Memory B cell (primary cell): ENCODE data around the gene L3HYPDH.

Experiments
- ATAC-seq: fragments of 150-1000 bp; cut with Tn5 transposase; 2 replicates; pipeline ENCODE4 v1.10.0; 2021; ENCODE audit warnings: low read depth, mild to moderate bottlenecking, moderate library complexity
- DNase-seq, 2 donors: peaks; one replicate each; pipeline ENCODE4 v3.0.0; 2022; ENCODE audit warnings: low spot score in 2 of 2
- H3K27ac Mint-ChIP-seq: one replicate; pipeline ENCODE4 v1.8.0; 2022; ENCODE audit warnings: mild to moderate bottlenecking, moderate library complexity, mixed read lengths
- H3K27me3 Mint-ChIP-seq: one replicate; pipeline ENCODE4 v1.8.0; 2022; ENCODE audit warnings: mixed read lengths
- H3K36me3 Mint-ChIP-seq: one replicate; pipeline ENCODE4 v1.8.0; 2022; ENCODE audit warnings: mild to moderate bottlenecking, mixed read lengths
- H3K4me1 Mint-ChIP-seq: one replicate; pipeline ENCODE4 v1.8.0; 2022; ENCODE audit warnings: mixed read lengths
- H3K4me3 Mint-ChIP-seq: one replicate; pipeline ENCODE4 v1.8.0; 2022; ENCODE audit warnings: mild to moderate bottlenecking, moderate library complexity, mixed read lengths
- H3K9me3 Mint-ChIP-seq: one replicate; pipeline ENCODE4 v1.8.0; 2022; ENCODE audit warnings: mixed read lengths

The L3HYPDH gene

GRCh38 chr14:59427653-59428580, 56.3 kb downstream of the L3HYPDH start:
- Mint-ChIP-seq H3K4me1 (peaks cover 4% of the 10 kb centered on the region), H3K27me3 (peaks cover 6% of the 10 kb centered on the region)

GRCh38 chr14:59425322-59425935, 58.8 kb downstream of the L3HYPDH start:
- peaks cover 19% of the 10 kb centered on the region for H3K4me1 Mint-ChIP-seq
- peaks cover 6% of the 10 kb centered on the region for H3K27me3 Mint-ChIP-seq
- H3K4me3 Mint-ChIP-seq: no peak overlapping the region
- no peak for DNase-seq
- H3K9me3 Mint-ChIP-seq: no peaks in the 10 kb centered on the region
- ATAC-seq: no peak
- H3K36me3 Mint-ChIP-seq: no peaks in the 10 kb centered on the region
- H3K27ac Mint-ChIP-seq: no peak overlapping the region

More at GRCh38 chr14:59427653-59428580, 56.3 kb downstream of the L3HYPDH start:
- ATAC-seq (no peak), DNase-seq (no peak)
- H3K4me3 Mint-ChIP-seq: no peak overlapping the region
- H3K27ac Mint-ChIP-seq: no peak overlapping the region
- H3K36me3 Mint-ChIP-seq: no peaks in the 10 kb centered on the region
- no peaks in the 10 kb centered on the region for H3K9me3 Mint-ChIP-seq

GRCh38 chr14:59424341-59425071, 59.7 kb downstream of the L3HYPDH start:
- Mint-ChIP-seq H3K36me3 (no peaks in the 10 kb centered on the region), H3K4me3 (no peak overlapping the region), H3K27ac (no peak overlapping the region), H3K4me1 (peaks cover 19% of the 10 kb centered on the region), H3K27me3 (peaks cover 6% of the 10 kb centered on the region), H3K9me3 (no peaks in the 10 kb centered on the region)
- no peak for DNase-seq
- ATAC-seq: no peak
